Measurements from ENCODE around the gene AUP1. TPM values are rescaled to one million over a fixed set of nuclear protein-coding genes. Genes with fewer than 3 reads are reported as not detected.

The AUP1 gene
- total and polyA plus RNA-seq, 11 donors, result 33.6 to 168 (median 56.4) TPM

DNA sequence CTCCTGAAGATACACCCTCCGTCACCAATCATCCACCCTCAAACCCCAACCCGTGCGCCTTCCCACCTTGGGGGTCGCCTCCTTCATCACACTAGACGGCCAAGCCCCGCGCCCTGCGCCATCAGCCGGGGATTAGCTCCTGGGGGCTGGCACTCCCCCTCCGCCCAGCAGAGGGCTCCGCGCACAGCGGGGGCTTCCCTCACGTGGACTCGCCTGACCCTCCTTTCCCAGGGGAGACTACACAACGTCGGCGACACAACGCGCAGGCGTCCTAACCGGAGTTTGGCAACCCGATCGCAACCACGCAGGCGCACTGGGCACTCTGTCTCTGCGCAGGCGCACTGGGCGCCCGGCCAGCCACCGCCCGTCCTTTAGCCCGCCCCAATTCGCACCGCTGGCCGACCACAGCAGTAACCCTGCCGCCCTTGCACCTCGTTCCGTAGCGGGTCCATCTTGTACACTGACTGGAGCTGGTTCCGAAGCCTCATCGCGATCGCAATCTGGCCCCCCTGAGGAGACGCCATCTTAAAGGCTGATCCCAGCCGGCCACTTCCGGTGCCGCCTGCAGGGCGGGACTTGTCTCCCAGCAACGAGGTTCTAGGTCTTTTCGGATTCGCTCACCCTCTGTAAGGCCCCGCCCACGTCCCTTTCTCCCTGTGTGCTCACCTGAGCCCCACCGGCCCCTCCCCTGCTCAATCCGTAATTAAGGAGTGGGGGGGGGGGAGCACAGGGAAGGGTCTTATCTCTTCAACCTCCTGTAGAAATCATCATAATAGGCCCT, 22.2 kb downstream of the AUP1 start, which contains the start of gene PCGF1:
TSS of gene PCGF1 (minus strand) at position 551 of the 781 bp plus-strand sequence. CDS start at position 524, 27 bp downstream.
- no peaks in the 10 kb centered on the region for H3K9me3 ChIP-seq
- peaks cover 4 to 55% (median 35%) of the 10 kb centered on the region in 12 donors for H3K4me1 ChIP-seq
- 0 to 2% (median 1%) methylated on average over 16 to 56 of the region's 56 CpGs for WGBS, 4 donors
- peak within 1 kb of the TSS; percentile 41 to 92 (median 78) for H3K4me3 ChIP-seq
- peaks cover 0 to 18% (median 15%) of the 10 kb centered on the region in 9 donors for H3K36me3 ChIP-seq
- H3K27me3 ChIP-seq, result peaks cover 9 to 53% (median 23%) of the 10 kb centered on the region in 9 donors
- intact Hi-C loops (cut with DNase I), result loop anchor here in 4 of 10 donors (1.0 to 5.0 kb wide), 6 partner anchors 21 to 80 kb away; partner anchors contain the start of genes AUP1 (in 2 of the 4), HTRA2 (in 2 of the 4), TTC31 (in 2 of the 4) and CCDC142 (in 1 of the 4)
- DNase-seq (peak; percentile 99 to 100 (median 99)), ATAC-seq (peak; percentile 95 to 97 (median 96))
- TF ChIP-seq, protein P1, sequence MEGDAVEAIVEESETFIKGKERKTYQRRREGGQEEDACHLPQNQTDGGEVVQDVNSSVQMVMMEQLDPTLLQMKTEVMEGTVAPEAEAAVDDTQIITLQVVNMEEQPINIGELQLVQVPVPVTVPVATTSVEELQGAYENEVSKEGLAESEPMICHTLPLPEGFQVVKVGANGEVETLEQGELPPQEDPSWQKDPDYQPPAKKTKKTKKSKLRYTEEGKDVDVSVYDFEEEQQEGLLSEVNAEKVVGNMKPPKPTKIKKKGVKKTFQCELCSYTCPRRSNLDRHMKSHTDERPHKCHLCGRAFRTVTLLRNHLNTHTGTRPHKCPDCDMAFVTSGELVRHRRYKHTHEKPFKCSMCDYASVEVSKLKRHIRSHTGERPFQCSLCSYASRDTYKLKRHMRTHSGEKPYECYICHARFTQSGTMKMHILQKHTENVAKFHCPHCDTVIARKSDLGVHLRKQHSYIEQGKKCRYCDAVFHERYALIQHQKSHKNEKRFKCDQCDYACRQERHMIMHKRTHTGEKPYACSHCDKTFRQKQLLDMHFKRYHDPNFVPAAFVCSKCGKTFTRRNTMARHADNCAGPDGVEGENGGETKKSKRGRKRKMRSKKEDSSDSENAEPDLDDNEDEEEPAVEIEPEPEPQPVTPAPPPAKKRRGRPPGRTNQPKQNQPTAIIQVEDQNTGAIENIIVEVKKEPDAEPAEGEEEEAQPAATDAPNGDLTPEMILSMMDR (IDR thresholded peaks at IDR 0.05), result peak; percentile 21 to 64 (median 42)
- TF ChIP-seq POLR2A (IDR thresholded peaks at IDR 0.05), result peak in 1 of 2 donors; percentile 55
- H3K27ac ChIP-seq, result peak within 1 kb of the TSS; percentile 95 to 100 (median 98)

DNA sequence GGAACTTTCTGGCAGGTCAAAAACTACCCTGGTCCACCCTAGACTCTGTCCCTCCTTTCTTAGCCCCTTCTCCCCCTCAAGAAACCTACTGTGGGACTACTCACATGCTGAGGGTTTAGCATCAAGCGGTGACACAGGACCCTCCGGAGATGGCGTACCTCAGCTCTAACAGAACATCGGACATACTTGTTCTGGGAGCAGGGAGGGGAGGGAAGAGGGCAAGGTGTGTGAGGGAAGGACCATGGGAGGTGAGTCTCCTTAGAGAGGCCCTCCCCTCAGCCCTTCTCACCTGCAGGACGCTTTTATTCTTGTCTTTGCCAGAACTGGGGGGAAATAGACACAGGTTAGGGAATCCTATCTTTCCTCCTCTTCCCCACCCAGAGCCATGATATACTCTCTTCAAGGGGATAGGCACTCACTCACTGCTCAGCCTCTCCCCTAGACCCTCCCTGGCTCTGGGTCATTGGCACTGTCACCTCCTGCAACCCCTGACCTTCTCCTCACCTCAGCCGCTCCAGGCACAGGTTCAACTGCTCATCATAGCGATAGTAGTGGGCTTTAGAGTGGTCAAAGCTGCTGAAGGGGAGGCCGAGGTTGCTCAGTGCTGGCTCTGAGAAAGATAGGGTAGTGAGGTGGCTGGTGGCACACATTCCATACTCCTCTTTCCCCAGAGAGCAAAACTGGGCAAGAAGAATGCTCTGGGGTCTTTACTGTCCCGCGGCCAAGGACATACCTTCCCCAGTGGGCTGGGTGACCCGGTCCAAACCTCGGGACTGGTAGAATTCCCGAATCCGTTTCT, 23.9 kb downstream of the AUP1 start:
- intact Hi-C loops (cut with DNase I), result loop anchor here in 3 of 10 donors (2.0 to 5.0 kb wide), 4 partner anchors 23 to 82 kb away; partner anchors contain the start of genes AUP1 (in 1 of the 3), CCDC142 (in 1 of the 3), DOK1 (in 1 of the 3) and HTRA2 (in 1 of the 3)

DNA sequence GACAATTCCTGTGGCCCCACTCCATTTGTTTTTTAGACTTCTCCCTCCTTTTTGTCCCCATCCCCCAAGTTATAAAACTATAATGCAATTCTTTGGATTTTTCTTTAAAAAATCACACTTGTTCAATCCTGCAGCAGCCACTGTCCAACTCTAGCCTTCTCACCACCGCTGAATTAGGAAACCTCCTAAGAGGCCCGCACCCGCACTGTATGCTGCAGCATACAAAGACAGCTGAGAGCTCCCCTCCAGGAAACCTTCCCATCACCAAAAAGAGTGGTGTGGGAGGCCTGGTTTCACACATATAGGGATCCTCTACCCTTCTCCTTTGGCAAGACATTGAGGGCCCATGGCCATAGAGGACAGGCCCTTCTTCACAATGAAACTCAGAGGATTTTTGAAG, 24.9 kb downstream of the AUP1 start:
- WGBS, 4 donors, result 89 to 97% (median 94%) methylated on average over 3 of the region's 3 CpGs
- peak overlapping the region in 8 of 12 donors; percentile 59 to 87 (median 66) for H3K4me3 ChIP-seq
- H3K27me3 ChIP-seq, result peaks cover 9 to 53% (median 21%) of the 10 kb centered on the region in 9 donors
- DNase-seq, result no peak
- no peak for ATAC-seq
- intact Hi-C loops (cut with DNase I), result loop anchor here in 4 of 10 donors (5.0 kb wide), 3 partner anchors 73 to 83 kb away; no protein-coding TSS in a partner anchor
- no peaks in the 10 kb centered on the region for H3K9me3 ChIP-seq
- peaks cover 0 to 18% (median 15%) of the 10 kb centered on the region in 9 donors for H3K36me3 ChIP-seq
- peak overlapping the region in 3 of 12 donors; percentile 88 to 90 (median 89) for H3K27ac ChIP-seq
- TF ChIP-seq POLR2A (IDR thresholded peaks at IDR 0.05), result no peak
- TF ChIP-seq, protein P1 (IDR thresholded peaks at IDR 0.05), result no peak
- H3K4me1 ChIP-seq, result peaks cover 7 to 63% (median 42%) of the 10 kb centered on the region in 12 donors

More for the DNA sequence above, 23.9 kb downstream of the AUP1 start:
- Histone ChIP-seq H3K4me3 (peak overlapping the region in 5 of 12 donors; percentile 75 to 87 (median 82)), H3K27me3 (peaks cover 0 to 53% (median 10%) of the 10 kb centered on the region in 9 donors), H3K9me3 (no peaks in the 10 kb centered on the region), H3K36me3 (peaks cover 0 to 18% (median 15%) of the 10 kb centered on the region in 9 donors), H3K4me1 (peaks cover 4 to 59% (median 39%) of the 10 kb centered on the region in 12 donors), H3K27ac (peak overlapping the region in 1 of 12 donors; percentile 100)
- no peak for ATAC-seq
- TF ChIP-seq, protein P1 (IDR thresholded peaks at IDR 0.05), result no peak
- TF ChIP-seq POLR2A (IDR thresholded peaks at IDR 0.05), result no peak
- 93 to 95% (median 95%) methylated on average over 14 of the region's 14 CpGs for WGBS, 4 donors
- no peak for DNase-seq

Data from heart left ventricle (tissue), 16 donors.